ENCODE data around the gene GDPGP1. TPM values are rescaled to one million over a fixed set of nuclear protein-coding genes. Genes with fewer than 3 reads are reported as not detected.

The GDPGP1 gene
- total RNA-seq, result 4.7 and 16.0 TPM in 2 replicates

GRCh38 chr15:90234096-90234988 is at the start of gene GDPGP1:
Gene GDPGP1 (plus strand): TSS chr15:90234209. CDS start chr15:90240909, 6,700 bp downstream.

GRCh38 chr15:90201130-90201943 is 32.7 kb upstream of the GDPGP1 start, which contains the start of gene SEMA4B:
Gene SEMA4B (plus strand): TSS chr15:90201330. CDS start chr15:90201579, 249 bp downstream.

GRCh38 chr15:90233387-90234095 is 468 bp upstream of the GDPGP1 start, which contains the start of gene CIB1:
Gene CIB1 (minus strand): TSS chr15:90233941. CDS start chr15:90233885, 56 bp downstream.

GRCh38 chr15:90249203-90249863 is 15.3 kb downstream of the GDPGP1 start, which contains the start of gene TTLL13:
Gene TTLL13 (plus strand): TSS chr15:90249556. CDS start chr15:90250631, 1,075 bp downstream.

GRCh38 chr15:90265271-90266060 is 31.5 kb downstream of the GDPGP1 start, which contains the start of gene NGRN:
Gene NGRN (plus strand): TSS chr15:90265672. CDS start chr15:90265713, 41 bp downstream.

Other genes with a start within 250 kb of the GDPGP1 start
- 5.7 TPM in 2 replicates for gene ZNF710, start 232.9 kb upstream of the GDPGP1 start, total RNA-seq
- gene IDH2, start 131.7 kb upstream of the GDPGP1 start, total RNA-seq, result 24.0 and 27.2 TPM in 2 replicates
- gene SEMA4B, start 32.9 kb upstream of the GDPGP1 start, total RNA-seq, result 14.7 and 24.3 TPM in 2 replicates
- gene CIB1, start 268 bp upstream of the GDPGP1 start, total RNA-seq, result 29.1 and 29.3 TPM in 2 replicates
- gene TTLL13, start 15.3 kb downstream of the GDPGP1 start, total RNA-seq, result not detected in 2 replicates
- 38.4 and 49.5 TPM in 2 replicates for gene NGRN, start 31.5 kb downstream of the GDPGP1 start, total RNA-seq
- 0.19 and 0.34 TPM in 2 replicates for gene ZNF774, start 118.1 kb downstream of the GDPGP1 start, total RNA-seq
- gene IQGAP1, start 154.0 kb downstream of the GDPGP1 start, total RNA-seq, result 133 and 150 TPM in 2 replicates